HepG2 (cell line): ENCODE measurements around the gene BMERB1. TPM values are rescaled to one million over a fixed set of nuclear protein-coding genes. Genes with fewer than 3 reads are reported as not detected.

Experiments used
- AGO2 ChIP-seq: fragments of 200-400 bp; formaldehyde crosslinking; optimal IDR thresholded peaks from 2 replicates; pipeline ENCODE3; 2017; ENCODE audit warnings: mild to moderate bottlenecking, low read depth, low read length, moderate library complexity
- CREB1 ChIP-seq, 2 experiments: fragments of 450-650 bp in 1 of 2; IDR thresholded peaks; 2 replicates each; pipeline ENCODE4 v1.6.1; 2016 to 2017; ENCODE audit warnings: control low read depth in 1 of 2, mild to moderate bottlenecking in 1 of 2, missing compliant biosample characterization in 1 of 2, missing genetic modification characterization in 1 of 2
- DNMT1 ChIP-seq: sonication (generic); formaldehyde crosslinking; IDR thresholded peaks from 2 replicates; pipeline ENCODE4 v1.5.1; 2020; ENCODE audit warnings: mild to moderate bottlenecking, missing genetic modification reagents
- GATAD2A ChIP-seq: IDR thresholded peaks from 2 replicates; pipeline ENCODE4 v1.6.1; 2016
- WIZ ChIP-seq: sonication (generic); formaldehyde crosslinking; IDR thresholded peaks from 2 replicates; pipeline ENCODE4 v1.5.1; 2020; ENCODE audit warnings: mild to moderate bottlenecking, missing genetic modification reagents
- YEATS4 ChIP-seq: sonication (generic); formaldehyde crosslinking; IDR thresholded peaks from 2 replicates; pipeline ENCODE4 v1.4.0; 2020; ENCODE audit warnings: missing genetic modification reagents, borderline replicate concordance
- ZNF317 ChIP-seq: sonication (generic); formaldehyde crosslinking; IDR thresholded peaks from 2 replicates; pipeline ENCODE4 v1.5.0; 2020; ENCODE audit warnings: mild to moderate bottlenecking, missing genetic modification reagents
- ZNF33A ChIP-seq: sonication (generic); formaldehyde crosslinking; IDR thresholded peaks from 2 replicates; pipeline ENCODE4 v1.5.1; 2020; ENCODE audit warnings: missing genetic modification reagents, mild to moderate bottlenecking, moderate library complexity, borderline replicate concordance
- ZNF430 ChIP-seq: sonication (generic); formaldehyde crosslinking; IDR thresholded peaks from 2 replicates; pipeline ENCODE4 v1.9.0; 2021; ENCODE audit warnings: mild to moderate bottlenecking, missing genetic modification reagents
- ZNF577 ChIP-seq: sonication (generic); formaldehyde crosslinking; IDR thresholded peaks from 2 replicates; pipeline ENCODE4 v1.4.0; 2020; ENCODE audit warnings: mild to moderate bottlenecking, low read depth, missing genetic modification reagents, borderline replicate concordance
- ZNF713 ChIP-seq: sonication (generic); formaldehyde crosslinking; IDR thresholded peaks from 2 replicates; pipeline ENCODE4 v1.4.0; 2020; ENCODE audit warnings: mild to moderate bottlenecking, missing genetic modification reagents
- ZNF737 ChIP-seq: sonication (generic); formaldehyde crosslinking; IDR thresholded peaks from 2 replicates; pipeline ENCODE4 v1.5.0; 2020; ENCODE audit warnings: missing genetic modification reagents, mild to moderate bottlenecking, borderline replicate concordance
- polyA plus RNA-seq, 8 experiments: library from polyadenylated mRNA; depleted of rRNA in 3 of 8; stranded (reverse) in 7 of 8; unstranded in 1 of 8; fragments of >200 nt; fragmentation: Illumina TruSeq in 4 of 8; extraction: Trizol in 4 of 8; gene quantifications; 2 replicates each; pipeline versions ENCODE4 v1.2.1 to v1.2.3, GENCODE V29; 2011 to 2016; ENCODE audit warnings: low read depth in 4 of 8, missing spikeins in 1 of 8, mixed read lengths in 1 of 8; ENCODE audit not compliant: insufficient read depth in 1 of 8
- total RNA-seq, 5 experiments: library from RNA; depleted of rRNA; stranded (reverse); fragments of >200 nt; fragmentation: Illumina TruSeq; extraction: Trizol; gene quantifications; 2 replicates each; pipeline ENCODE4 v1.2.3, GENCODE V29; 2016; ENCODE audit warnings: low read depth in 1 of 5
- TF ChIP-seq, protein P1 (sequence below): sonication (generic); formaldehyde crosslinking; IDR thresholded peaks from 2 replicates; pipeline ENCODE4 v1.9.0; 2021; ENCODE audit warnings: missing genetic modification reagents, borderline replicate concordance
- TF ChIP-seq, protein P2 (sequence below): sonication (generic); formaldehyde crosslinking; IDR thresholded peaks from 2 replicates; pipeline ENCODE4 v1.5.0; 2020; ENCODE audit warnings: mild to moderate bottlenecking, missing genetic modification reagents

The BMERB1 gene
- total and polyA plus RNA-seq, 2 of the 13 experiments (the other 11 are each of a cell fraction or from before 2014, with no cell fraction given), result 1.4 TPM

DNA sequence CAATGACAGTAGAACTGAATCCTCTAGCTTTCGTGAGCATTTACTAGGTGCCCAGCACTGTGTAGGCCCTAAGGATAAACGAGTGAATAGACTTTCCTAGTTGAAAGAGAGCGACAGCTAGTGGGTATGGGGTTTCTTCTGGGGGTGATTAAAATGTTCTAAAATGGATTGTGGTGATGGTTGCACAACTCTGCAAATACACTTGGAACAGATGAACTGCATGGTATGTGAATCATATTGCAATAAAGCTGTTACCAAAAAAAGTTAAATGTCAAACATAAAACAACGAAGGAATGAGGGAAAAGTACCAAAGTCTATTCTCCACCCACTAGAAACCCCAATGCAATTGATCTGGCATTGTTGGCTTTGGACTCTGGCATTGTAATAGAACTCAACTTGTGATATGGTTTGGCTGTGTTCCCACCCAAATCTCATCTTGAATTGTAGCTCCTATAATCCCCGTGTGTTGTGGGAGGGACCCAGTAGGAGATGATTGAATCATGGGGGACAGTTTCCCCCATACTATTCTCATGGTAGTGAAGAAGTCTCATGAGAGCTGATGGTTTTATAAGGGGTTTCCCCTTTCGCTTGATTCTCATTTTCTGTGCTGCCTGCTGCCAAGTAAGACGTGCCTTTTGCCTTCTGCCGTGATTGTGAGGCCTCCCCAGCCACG, 138.1 kb downstream of the BMERB1 start (continued):
- TF ChIP-seq CREB1 (IDR thresholded peaks at IDR 0.05), result no peak
- no peak for TF ChIP-seq CREB1 (CRISPR knock-in tag; IDR thresholded peaks at IDR 0.05)
- TF ChIP-seq, protein P1, sequence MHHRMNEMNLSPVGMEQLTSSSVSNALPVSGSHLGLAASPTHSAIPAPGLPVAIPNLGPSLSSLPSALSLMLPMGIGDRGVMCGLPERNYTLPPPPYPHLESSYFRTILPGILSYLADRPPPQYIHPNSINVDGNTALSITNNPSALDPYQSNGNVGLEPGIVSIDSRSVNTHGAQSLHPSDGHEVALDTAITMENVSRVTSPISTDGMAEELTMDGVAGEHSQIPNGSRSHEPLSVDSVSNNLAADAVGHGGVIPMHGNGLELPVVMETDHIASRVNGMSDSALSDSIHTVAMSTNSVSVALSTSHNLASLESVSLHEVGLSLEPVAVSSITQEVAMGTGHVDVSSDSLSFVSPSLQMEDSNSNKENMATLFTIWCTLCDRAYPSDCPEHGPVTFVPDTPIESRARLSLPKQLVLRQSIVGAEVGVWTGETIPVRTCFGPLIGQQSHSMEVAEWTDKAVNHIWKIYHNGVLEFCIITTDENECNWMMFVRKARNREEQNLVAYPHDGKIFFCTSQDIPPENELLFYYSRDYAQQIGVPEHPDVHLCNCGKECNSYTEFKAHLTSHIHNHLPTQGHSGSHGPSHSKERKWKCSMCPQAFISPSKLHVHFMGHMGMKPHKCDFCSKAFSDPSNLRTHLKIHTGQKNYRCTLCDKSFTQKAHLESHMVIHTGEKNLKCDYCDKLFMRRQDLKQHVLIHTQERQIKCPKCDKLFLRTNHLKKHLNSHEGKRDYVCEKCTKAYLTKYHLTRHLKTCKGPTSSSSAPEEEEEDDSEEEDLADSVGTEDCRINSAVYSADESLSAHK (CRISPR knock-in tag), result no peak
- no peak for TF ChIP-seq AGO2
- TF ChIP-seq ZNF317 (CRISPR knock-in tag), result 0 out of 2 replicates have a peak, but pooled peaks have one; percentile 43
- no peak for TF ChIP-seq WIZ (CRISPR knock-in tag)
- no peak for TF ChIP-seq DNMT1
- TF ChIP-seq YEATS4 (CRISPR knock-in tag), result 0 out of 2 replicates have a peak, but pooled peaks have one; percentile 49
- TF ChIP-seq ZNF577 (CRISPR knock-in tag), result no peak
- TF ChIP-seq ZNF713 (CRISPR knock-in tag), result no peak
- peak; percentile 73 for TF ChIP-seq GATAD2A
- TF ChIP-seq, protein P2, sequence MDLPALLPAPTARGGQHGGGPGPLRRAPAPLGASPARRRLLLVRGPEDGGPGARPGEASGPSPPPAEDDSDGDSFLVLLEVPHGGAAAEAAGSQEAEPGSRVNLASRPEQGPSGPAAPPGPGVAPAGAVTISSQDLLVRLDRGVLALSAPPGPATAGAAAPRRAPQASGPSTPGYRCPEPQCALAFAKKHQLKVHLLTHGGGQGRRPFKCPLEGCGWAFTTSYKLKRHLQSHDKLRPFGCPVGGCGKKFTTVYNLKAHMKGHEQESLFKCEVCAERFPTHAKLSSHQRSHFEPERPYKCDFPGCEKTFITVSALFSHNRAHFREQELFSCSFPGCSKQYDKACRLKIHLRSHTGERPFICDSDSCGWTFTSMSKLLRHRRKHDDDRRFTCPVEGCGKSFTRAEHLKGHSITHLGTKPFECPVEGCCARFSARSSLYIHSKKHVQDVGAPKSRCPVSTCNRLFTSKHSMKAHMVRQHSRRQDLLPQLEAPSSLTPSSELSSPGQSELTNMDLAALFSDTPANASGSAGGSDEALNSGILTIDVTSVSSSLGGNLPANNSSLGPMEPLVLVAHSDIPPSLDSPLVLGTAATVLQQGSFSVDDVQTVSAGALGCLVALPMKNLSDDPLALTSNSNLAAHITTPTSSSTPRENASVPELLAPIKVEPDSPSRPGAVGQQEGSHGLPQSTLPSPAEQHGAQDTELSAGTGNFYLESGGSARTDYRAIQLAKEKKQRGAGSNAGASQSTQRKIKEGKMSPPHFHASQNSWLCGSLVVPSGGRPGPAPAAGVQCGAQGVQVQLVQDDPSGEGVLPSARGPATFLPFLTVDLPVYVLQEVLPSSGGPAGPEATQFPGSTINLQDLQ (CRISPR knock-in tag), result no peak
- no peak for TF ChIP-seq ZNF33A (CRISPR knock-in tag)
- TF ChIP-seq ZNF737 (CRISPR knock-in tag), result no peak
- TF ChIP-seq ZNF430 (CRISPR knock-in tag), result peak; percentile 57; the same call in 1 of the 2 replicates
